H9 (cell line): ENCODE data around the gene LRRC3. TPM values are rescaled to one million over a fixed set of nuclear protein-coding genes. Genes with fewer than 3 reads are reported as not detected.

Experiments used
- DNase-seq: peaks from one replicate; pipeline ENCODE4 v3.0.0-alpha.2; 2017
- H2AFZ ChIP-seq: one replicate; pipeline ENCODE4 v1.6.1; 2013; ENCODE audit warnings: mild to moderate bottlenecking, low read length, control low read depth, moderate library complexity
- H2AK5ac ChIP-seq: 2 replicates; pipeline ENCODE4 v1.6.1; 2013; ENCODE audit warnings: low read length, control low read depth, mixed read lengths; ENCODE audit not compliant: insufficient read length
- H2BK120ac ChIP-seq: one replicate; pipeline ENCODE4 v1.6.1; 2013; ENCODE audit warnings: low read depth, mild to moderate bottlenecking, low read length, control low read depth, inconsistent platforms; ENCODE audit not compliant: poor library complexity, severe bottlenecking
- H2BK12ac ChIP-seq: 2 replicates; pipeline ENCODE4 v1.6.1; 2013; ENCODE audit warnings: low read length, control low read depth, mixed read lengths, low read depth; ENCODE audit not compliant: insufficient read length
- H2BK15ac ChIP-seq: 2 replicates; pipeline ENCODE4 v1.6.1; 2013; ENCODE audit warnings: low read depth, low read length, control low read depth
- H2BK20ac ChIP-seq: one replicate; pipeline ENCODE4 v1.6.1; 2013; ENCODE audit warnings: low read depth, mild to moderate bottlenecking, low read length, control low read depth, inconsistent platforms; ENCODE audit not compliant: poor library complexity, severe bottlenecking
- H2BK5ac ChIP-seq: 2 replicates; pipeline ENCODE4 v1.6.1; 2013; ENCODE audit warnings: low read length, control low read depth, mixed read lengths; ENCODE audit not compliant: insufficient read length
- H3K14ac ChIP-seq: 2 replicates; pipeline ENCODE4 v1.6.1; 2013; ENCODE audit warnings: low read length, control low read depth; ENCODE audit not compliant: insufficient read depth
- H3K18ac ChIP-seq: 2 replicates; pipeline ENCODE4 v1.6.1; 2013; ENCODE audit warnings: low read depth, mild to moderate bottlenecking, mixed read lengths, low read length, control low read depth; ENCODE audit not compliant: insufficient read length
- H3K23ac ChIP-seq: 2 replicates; pipeline ENCODE4 v1.6.1; 2013; ENCODE audit warnings: low read length, control low read depth, mixed read lengths, low read depth; ENCODE audit not compliant: insufficient read length
- H3K23me2 ChIP-seq: 2 replicates; pipeline ENCODE4 v1.6.1; 2013; ENCODE audit warnings: low read depth, mild to moderate bottlenecking, mixed read lengths, low read length, control low read depth; ENCODE audit not compliant: insufficient read length, poor library complexity, severe bottlenecking
- H3K27ac ChIP-seq: 2 replicates; pipeline ENCODE4 v1.5.1; 2013; ENCODE audit warnings: low read length, control low read depth, mixed read lengths, low read depth; ENCODE audit not compliant: insufficient read length
- H3K27me3 ChIP-seq: 2 replicates; pipeline ENCODE4 v1.6.1; 2013; ENCODE audit warnings: low read length, control low read depth, inconsistent platforms; ENCODE audit not compliant: insufficient read depth
- H3K4ac ChIP-seq: 2 replicates; pipeline ENCODE4 v1.6.1; 2013; ENCODE audit warnings: low read depth, mild to moderate bottlenecking, control low read depth, inconsistent platforms, low read length, moderate library complexity
- H3K4me1 ChIP-seq: 2 replicates; pipeline ENCODE4 v1.6.1; 2013; ENCODE audit warnings: low read length, control low read depth, inconsistent platforms; ENCODE audit not compliant: insufficient read depth
- H3K4me2 ChIP-seq: 2 replicates; pipeline ENCODE4 v1.6.1; 2013; ENCODE audit warnings: low read length, control low read depth, mixed read lengths; ENCODE audit not compliant: insufficient read length, insufficient read depth
- H3K56ac ChIP-seq: 2 replicates; pipeline ENCODE4 v1.6.1; 2013; ENCODE audit warnings: low read depth, mild to moderate bottlenecking, mixed read lengths, low read length, control low read depth; ENCODE audit not compliant: insufficient read length
- H3K79me1 ChIP-seq: 2 replicates; pipeline ENCODE4 v1.6.1; 2013; ENCODE audit warnings: low read depth, mild to moderate bottlenecking, moderate library complexity, low read length, control low read depth, inconsistent platforms; ENCODE audit not compliant: insufficient read depth, poor library complexity, severe bottlenecking
- H3K79me2 ChIP-seq: 2 replicates; pipeline ENCODE4 v1.6.1; 2013; ENCODE audit warnings: low read length, control low read depth, inconsistent platforms; ENCODE audit not compliant: insufficient read depth
- H3K9ac ChIP-seq: 2 replicates; pipeline ENCODE4 v1.6.1; 2013; ENCODE audit warnings: low read length, control low read depth, mixed read lengths; ENCODE audit not compliant: insufficient read length; ENCODE audit errors: extremely low read depth
- H3K9me3 ChIP-seq: one replicate; pipeline ENCODE4 v1.6.1; 2013; ENCODE audit warnings: low read depth, low read length, inconsistent platforms; ENCODE audit not compliant: control insufficient read depth
- H3T11ph ChIP-seq: one replicate; pipeline ENCODE4 v1.6.1; 2013; ENCODE audit warnings: mild to moderate bottlenecking, low read length, control low read depth, inconsistent platforms
- H4K20me1 ChIP-seq: one replicate; pipeline ENCODE4 v1.6.1; 2013; ENCODE audit not compliant: control insufficient read depth, insufficient read length, insufficient read depth
- H4K5ac ChIP-seq: 2 replicates; pipeline ENCODE4 v1.6.1; 2013; ENCODE audit warnings: low read depth, mild to moderate bottlenecking, mixed read lengths, low read length, control low read depth; ENCODE audit not compliant: insufficient read length
- H4K8ac ChIP-seq: replicated peaks from 2 replicates; pipeline ENCODE4 v1.6.1; 2013; ENCODE audit warnings: low read length, control low read depth, mixed read lengths, low read depth; ENCODE audit not compliant: insufficient read length
- H4K91ac ChIP-seq: 2 replicates; pipeline ENCODE4 v1.6.1; 2013; ENCODE audit warnings: low read depth, mild to moderate bottlenecking, moderate library complexity, mixed read lengths, low read length, control low read depth; ENCODE audit not compliant: insufficient read length
- H3K27ac Mint-ChIP-seq, 3 experiments: 2 replicates in 2 of 3; 3 replicates in 1 of 3; pipeline ENCODE4 v1.8.0; 2020 to 2021; ENCODE audit warnings: mixed read lengths in 3 of 3, mild to moderate bottlenecking in 1 of 3, moderate library complexity in 1 of 3
- H3K27me3 Mint-ChIP-seq: 2 replicates; pipeline ENCODE4 v1.8.0; 2021; ENCODE audit warnings: low read depth, mild to moderate bottlenecking, moderate library complexity, mixed read lengths
- H3K36me3 Mint-ChIP-seq, 3 experiments: 2 replicates in 2 of 3; 3 replicates in 1 of 3; pipeline ENCODE4 v1.8.0; 2020 to 2021; ENCODE audit warnings: low read depth in 3 of 3, mixed read lengths in 3 of 3; ENCODE audit not compliant: insufficient read depth in 1 of 3
- H3K4me1 Mint-ChIP-seq, 2 experiments: 2 replicates each; pipeline ENCODE4 v1.8.0; 2020; ENCODE audit warnings: mixed read lengths in 2 of 2
- H3K4me3 Mint-ChIP-seq, 2 experiments: 2 replicates in 1 of 2; 3 replicates in 1 of 2; pipeline ENCODE4 v1.8.0; 2020 to 2021; ENCODE audit warnings: mild to moderate bottlenecking in 2 of 2, mixed read lengths in 2 of 2, moderate library complexity in 1 of 2
- H3K9me3 Mint-ChIP-seq, 2 experiments: 2 replicates in 1 of 2; 3 replicates in 1 of 2; pipeline ENCODE4 v1.8.0; 2020; ENCODE audit warnings: mild to moderate bottlenecking in 2 of 2, mixed read lengths in 2 of 2, moderate library complexity in 1 of 2
- WGBS: extraction: QIAGEN DNeasy Blood & Tissue Kit; methylation state at CpG from one replicate; pipeline ENCODE4 v1.1.7; 2013; ENCODE audit warnings: missing lambda C conversion rate, low lambda C conversion rate, mixed read lengths; ENCODE audit not compliant: insufficient read length; ENCODE audit errors: extremely low coverage; 5-methylcytosine and 5-hydroxymethylcytosine counted together
- total RNA-seq: library from RNA; stranded (reverse); gene quantifications from 2 replicates; pipeline ENCODE4 v1.2.1, GENCODE V29; 2021
- TF ChIP-seq, protein P1 (sequence below): fragments of 200-600 bp; sonication (generic); conservative IDR thresholded peaks from 3 replicates; pipeline ENCODE4 v1.8.0; 2021; ENCODE audit warnings: antibody characterized with exemption, mild to moderate bottlenecking

Gene LRRC3
- total RNA-seq, 1 experiment from 2014 or later, result 3.1 TPM

DNA sequence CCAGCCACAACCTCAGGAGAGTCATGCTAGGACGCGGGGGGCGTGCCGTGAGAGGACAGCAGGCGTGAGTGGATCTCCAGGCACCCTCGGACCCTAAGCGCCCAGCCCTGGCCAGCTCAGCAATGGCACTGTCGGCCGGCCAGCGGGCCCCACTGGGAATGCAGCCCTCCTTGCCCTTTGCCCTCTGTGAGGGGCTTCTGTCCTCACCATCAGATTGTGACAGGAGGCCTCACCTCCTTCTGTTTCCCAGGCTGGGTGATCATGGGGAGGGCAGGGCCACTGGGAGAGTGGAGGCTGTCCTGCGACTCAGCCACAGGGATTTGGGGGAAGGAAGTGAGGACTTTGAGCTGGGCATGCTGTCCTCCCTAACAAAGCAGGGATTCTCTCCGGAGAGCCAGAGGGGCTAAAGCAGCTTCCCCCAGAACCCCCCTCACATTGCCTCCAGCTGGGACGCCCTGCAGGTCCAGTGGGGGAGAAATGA is 6.6 kb upstream of the LRRC3 start:
- peaks cover 2 to 10% of the 10 kb centered on the region in 2 experiments; a peak in 1 of 4 replicates for H3K4me1 Mint-ChIP-seq
- no peak overlapping the region for H2BK15ac ChIP-seq
- peak; percentile 24 for DNase-seq
- H4K91ac ChIP-seq, result no peak overlapping the region
- no peak overlapping the region for H2AFZ ChIP-seq
- H3K9ac ChIP-seq, result no peak overlapping the region
- H3K9me3 ChIP-seq, result no peaks in the 10 kb centered on the region
- peaks cover 21% of the 10 kb centered on the region for H3K27me3 Mint-ChIP-seq
- H3K27me3 ChIP-seq, result no peaks in the 10 kb centered on the region
- H4K20me1 ChIP-seq, result no peaks in the 10 kb centered on the region
- H3K18ac ChIP-seq, result no peak overlapping the region
- H2BK5ac ChIP-seq, result no peak overlapping the region
- no CpG with 5 or more reads among the region's 13 CpGs for WGBS
- H4K5ac ChIP-seq, result no peak overlapping the region
- H3K4ac ChIP-seq, result no peak overlapping the region
- no peak overlapping the region for H3T11ph ChIP-seq
- no peaks in the 10 kb centered on the region for H3K79me1 ChIP-seq
- H3K27ac ChIP-seq, result no peak overlapping the region
- no peak overlapping the region for H2BK120ac ChIP-seq
- H3K36me3 Mint-ChIP-seq, result no peaks in the 10 kb centered on the region
- H3K9me3 Mint-ChIP-seq, result no peaks in the 10 kb centered on the region; a peak in 1 of 5 replicates
- H2BK12ac ChIP-seq, result no peak overlapping the region
- no peak overlapping the region for H3K23ac ChIP-seq
- H4K8ac ChIP-seq, result no peak overlapping the region
- H3K79me2 ChIP-seq, result no peaks in the 10 kb centered on the region
- H3K27ac Mint-ChIP-seq, result no peak overlapping the region
- H3K14ac ChIP-seq, result no peak overlapping the region; the same call in 1 of the 2 replicates
- H2BK20ac ChIP-seq, result no peak overlapping the region
- H3K4me1 ChIP-seq, result no peaks in the 10 kb centered on the region
- no peak overlapping the region for H2AK5ac ChIP-seq
- no peak overlapping the region for H3K56ac ChIP-seq
- H3K23me2 ChIP-seq, result no peaks in the 10 kb centered on the region
- no peak overlapping the region for H3K4me3 Mint-ChIP-seq
- TF ChIP-seq, protein P1, sequence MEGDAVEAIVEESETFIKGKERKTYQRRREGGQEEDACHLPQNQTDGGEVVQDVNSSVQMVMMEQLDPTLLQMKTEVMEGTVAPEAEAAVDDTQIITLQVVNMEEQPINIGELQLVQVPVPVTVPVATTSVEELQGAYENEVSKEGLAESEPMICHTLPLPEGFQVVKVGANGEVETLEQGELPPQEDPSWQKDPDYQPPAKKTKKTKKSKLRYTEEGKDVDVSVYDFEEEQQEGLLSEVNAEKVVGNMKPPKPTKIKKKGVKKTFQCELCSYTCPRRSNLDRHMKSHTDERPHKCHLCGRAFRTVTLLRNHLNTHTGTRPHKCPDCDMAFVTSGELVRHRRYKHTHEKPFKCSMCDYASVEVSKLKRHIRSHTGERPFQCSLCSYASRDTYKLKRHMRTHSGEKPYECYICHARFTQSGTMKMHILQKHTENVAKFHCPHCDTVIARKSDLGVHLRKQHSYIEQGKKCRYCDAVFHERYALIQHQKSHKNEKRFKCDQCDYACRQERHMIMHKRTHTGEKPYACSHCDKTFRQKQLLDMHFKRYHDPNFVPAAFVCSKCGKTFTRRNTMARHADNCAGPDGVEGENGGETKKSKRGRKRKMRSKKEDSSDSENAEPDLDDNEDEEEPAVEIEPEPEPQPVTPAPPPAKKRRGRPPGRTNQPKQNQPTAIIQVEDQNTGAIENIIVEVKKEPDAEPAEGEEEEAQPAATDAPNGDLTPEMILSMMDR, result no peak
- H3K4me2 ChIP-seq, result no peak overlapping the region
